Measurements from ENCODE around the gene ACTRT3. TPM values are rescaled to one million over a fixed set of nuclear protein-coding genes. Genes with fewer than 3 reads are reported as not detected.

The ACTRT3 gene
- total RNA-seq, 2 experiments from 2014 or later = 1.2 to 1.7 TPM

DNA sequence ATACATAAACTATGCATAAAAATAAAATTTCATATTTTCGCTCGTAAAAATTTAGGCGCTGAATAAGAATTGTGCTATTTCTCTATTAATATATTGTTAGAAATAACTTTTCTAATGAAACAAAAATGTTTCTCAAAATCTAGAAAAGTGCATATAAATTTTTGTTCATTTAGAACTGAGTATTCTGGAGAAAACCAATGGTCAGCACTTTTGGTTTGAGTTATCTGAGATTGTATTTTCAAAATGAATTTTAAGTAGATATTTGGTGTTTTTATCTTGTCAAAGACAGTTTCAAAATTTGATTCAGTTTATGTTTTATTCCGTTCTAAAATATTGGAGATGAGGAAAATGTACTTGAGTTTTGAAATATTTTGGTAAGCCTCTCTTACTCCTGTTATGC, 17.8 kb upstream of the ACTRT3 start:
- no peak overlapping the region for H3K4me3 Mint-ChIP-seq
- no peak for DNase-seq
- no peaks in the 10 kb centered on the region for H3K9me3 Mint-ChIP-seq
- no peaks in the 10 kb centered on the region for H3K27me3 Mint-ChIP-seq
- H3K27ac Mint-ChIP-seq = no peak overlapping the region
- peaks cover 20% of the 10 kb centered on the region for H3K36me3 Mint-ChIP-seq
- H3K4me1 Mint-ChIP-seq = peaks cover 15% of the 10 kb centered on the region

DNA sequence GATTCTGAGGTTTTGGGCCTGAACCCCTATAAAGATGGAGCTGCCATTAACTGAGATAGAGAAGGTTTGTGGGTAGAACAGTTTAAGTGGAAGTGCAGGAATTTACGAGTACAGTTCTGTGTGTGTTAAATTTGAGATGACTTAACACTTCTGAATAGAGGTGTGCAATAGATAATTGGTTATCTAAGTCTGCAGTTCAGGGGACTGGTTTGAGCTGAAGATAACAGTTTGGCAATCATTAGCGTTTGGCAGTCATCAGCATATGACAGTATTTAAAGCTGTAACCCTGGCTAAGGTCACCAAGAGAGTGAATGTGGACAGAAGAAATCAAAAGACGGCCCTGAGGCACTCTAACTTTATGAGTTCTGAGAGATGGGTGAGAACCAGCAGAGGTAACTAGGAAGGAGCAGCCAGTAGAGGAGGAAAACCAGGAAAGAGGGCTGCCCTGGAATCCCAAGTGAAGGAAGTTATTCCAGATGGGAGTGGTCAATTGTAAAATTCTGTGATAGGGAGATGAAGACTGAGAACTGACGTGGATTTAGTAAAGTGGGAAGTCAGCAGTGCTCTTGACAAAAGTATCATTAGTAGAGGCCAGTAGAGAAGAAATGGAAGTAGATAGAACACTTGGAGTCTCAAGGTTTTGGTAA, 12.0 kb upstream of the ACTRT3 start:
- H3K9me3 Mint-ChIP-seq = no peaks in the 10 kb centered on the region
- H3K36me3 Mint-ChIP-seq = peaks cover 34% of the 10 kb centered on the region
- peak overlapping the region; percentile 39 for H3K27ac Mint-ChIP-seq
- no peaks in the 10 kb centered on the region for H3K27me3 Mint-ChIP-seq
- H3K4me3 Mint-ChIP-seq = no peak overlapping the region
- peaks cover 42% of the 10 kb centered on the region for H3K4me1 Mint-ChIP-seq
- DNase-seq = no peak

DNA sequence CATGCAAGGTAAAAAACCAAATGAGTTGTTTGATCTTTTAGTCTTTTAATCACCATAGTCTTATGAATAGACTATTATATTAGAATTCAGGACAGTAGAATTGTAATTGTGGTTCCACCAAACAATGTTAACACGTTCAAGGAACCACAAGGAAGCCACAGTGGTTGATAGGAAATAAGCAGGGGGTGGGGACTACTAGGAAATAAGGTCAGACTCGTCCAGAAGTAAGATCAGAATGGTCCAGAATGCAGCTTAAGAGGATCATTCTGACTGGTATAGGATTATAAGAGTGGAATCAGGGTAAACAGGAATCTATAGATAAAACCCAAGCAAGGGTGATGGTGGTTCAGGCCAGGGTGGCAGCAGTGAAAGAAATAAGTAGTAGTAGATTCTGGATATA, 11.4 kb upstream of the ACTRT3 start:
- peaks cover 42% of the 10 kb centered on the region for H3K4me1 Mint-ChIP-seq
- no peaks in the 10 kb centered on the region for H3K27me3 Mint-ChIP-seq
- no peaks in the 10 kb centered on the region for H3K9me3 Mint-ChIP-seq
- peak overlapping the region; percentile 39 for H3K27ac Mint-ChIP-seq
- peaks cover 36% of the 10 kb centered on the region for H3K36me3 Mint-ChIP-seq
- DNase-seq = no peak
- no peak overlapping the region for H3K4me3 Mint-ChIP-seq

DNA sequence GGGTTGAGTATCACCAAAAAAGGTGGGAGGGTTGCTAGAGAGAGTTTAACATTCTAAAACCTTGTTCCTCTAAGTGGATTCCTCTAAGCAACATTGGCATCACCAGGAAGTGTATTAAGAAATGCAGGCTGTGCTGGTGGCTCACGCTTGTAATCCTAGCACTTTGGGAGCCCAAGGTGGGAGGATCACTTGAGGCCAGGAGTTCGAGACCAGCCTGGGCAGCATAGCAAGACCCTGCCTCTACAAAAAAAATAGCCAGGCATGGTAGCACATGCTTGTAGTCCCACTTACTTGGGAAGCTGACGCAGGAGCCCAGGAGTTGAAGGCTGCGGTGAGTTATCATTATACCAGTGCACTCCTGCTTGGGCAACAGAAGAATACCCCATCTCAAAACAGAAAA, 8.5 kb upstream of the ACTRT3 start:
- Mint-ChIP-seq H3K36me3 (peaks cover 49% of the 10 kb centered on the region), H3K27me3 (no peaks in the 10 kb centered on the region), H3K4me3 (no peak overlapping the region), H3K27ac (no peak overlapping the region), H3K9me3 (no peaks in the 10 kb centered on the region), H3K4me1 (peaks cover 57% of the 10 kb centered on the region)
- DNase-seq = no peak

DNA sequence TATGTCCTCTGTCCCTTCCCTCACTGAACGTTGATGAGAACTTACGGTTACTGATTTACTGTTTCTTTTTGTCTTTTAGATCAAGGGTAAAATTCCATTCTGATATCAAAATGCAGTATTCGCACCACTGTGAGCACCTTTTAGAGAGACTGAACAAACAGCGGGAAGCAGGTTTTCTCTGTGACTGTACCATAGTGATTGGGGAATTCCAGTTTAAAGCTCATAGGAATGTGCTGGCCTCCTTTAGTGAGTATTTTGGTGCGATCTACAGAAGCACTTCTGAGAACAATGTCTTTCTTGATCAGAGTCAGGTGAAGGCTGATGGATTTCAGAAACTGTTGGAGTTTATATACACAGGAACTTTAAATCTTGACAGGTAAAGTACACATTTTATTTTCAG, 4.8 kb upstream of the ACTRT3 start:
- no peaks in the 10 kb centered on the region for H3K9me3 Mint-ChIP-seq
- peaks cover 9% of the 10 kb centered on the region for H3K27me3 Mint-ChIP-seq
- peaks cover 32% of the 10 kb centered on the region for H3K36me3 Mint-ChIP-seq
- peaks cover 47% of the 10 kb centered on the region for H3K4me1 Mint-ChIP-seq
- H3K27ac Mint-ChIP-seq = peak overlapping the region; percentile 99
- H3K4me3 Mint-ChIP-seq = peak overlapping the region; percentile 99
- DNase-seq = no peak

DNA sequence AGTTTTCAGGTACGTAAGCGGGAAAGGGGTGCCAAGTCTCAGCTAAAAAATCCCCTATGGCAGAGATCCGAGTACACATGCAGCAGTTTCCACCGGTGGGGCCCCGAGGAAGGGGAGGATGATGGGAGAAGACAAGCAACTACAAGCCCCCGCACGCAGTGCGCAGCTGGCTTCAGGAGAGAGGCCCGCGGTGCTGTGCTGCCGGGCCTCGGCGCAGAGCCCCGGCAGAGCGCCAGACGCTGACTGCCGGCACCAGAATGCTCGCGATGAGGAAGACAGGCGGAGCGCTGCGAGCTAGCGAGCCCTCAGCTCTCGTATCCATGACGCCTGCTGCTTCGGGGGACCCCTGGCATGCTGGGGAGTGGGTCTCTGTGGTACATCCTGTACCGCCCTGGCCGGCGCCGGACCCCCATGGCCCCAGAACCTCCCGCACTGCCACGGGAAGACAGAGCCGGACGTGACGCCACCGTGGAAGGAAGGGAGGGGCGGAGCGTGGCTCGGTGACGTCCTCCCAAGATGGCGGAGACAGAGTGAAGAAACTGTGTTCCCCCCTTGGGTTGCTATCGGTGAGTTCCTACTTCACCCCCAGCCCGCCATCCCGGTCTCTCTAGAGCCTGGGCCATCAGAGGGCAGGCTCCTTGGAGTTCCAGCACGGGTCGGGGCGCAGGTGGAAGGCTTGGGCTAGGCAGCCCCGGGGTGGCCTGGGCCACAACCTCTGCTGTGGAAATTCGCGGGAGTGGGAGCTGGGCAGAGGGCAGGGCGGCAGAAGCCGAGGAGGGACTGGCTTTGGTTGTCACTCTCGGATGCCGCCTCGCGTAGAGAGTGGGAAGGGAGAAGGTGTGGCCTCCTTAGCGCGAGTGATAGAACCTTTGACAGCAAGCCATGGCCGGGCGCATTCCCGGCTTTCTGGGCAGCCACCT, 3.8 kb upstream of the ACTRT3 start, which contains the start of gene MYNN:
Gene MYNN (plus strand): TSS at position 500 of the 920 bp plus-strand sequence. CDS start 900 bp downstream, outside the sequence.
- peak within 1 kb of the TSS; percentile 99 for H3K27ac Mint-ChIP-seq
- H3K27me3 Mint-ChIP-seq = peaks cover 9% of the 10 kb centered on the region
- H3K4me3 Mint-ChIP-seq = peak within 1 kb of the TSS; percentile 99
- peak; percentile 92 for DNase-seq
- peaks cover 39% of the 10 kb centered on the region for H3K4me1 Mint-ChIP-seq
- no peaks in the 10 kb centered on the region for H3K9me3 Mint-ChIP-seq
- H3K36me3 Mint-ChIP-seq = peaks cover 25% of the 10 kb centered on the region

DNA sequence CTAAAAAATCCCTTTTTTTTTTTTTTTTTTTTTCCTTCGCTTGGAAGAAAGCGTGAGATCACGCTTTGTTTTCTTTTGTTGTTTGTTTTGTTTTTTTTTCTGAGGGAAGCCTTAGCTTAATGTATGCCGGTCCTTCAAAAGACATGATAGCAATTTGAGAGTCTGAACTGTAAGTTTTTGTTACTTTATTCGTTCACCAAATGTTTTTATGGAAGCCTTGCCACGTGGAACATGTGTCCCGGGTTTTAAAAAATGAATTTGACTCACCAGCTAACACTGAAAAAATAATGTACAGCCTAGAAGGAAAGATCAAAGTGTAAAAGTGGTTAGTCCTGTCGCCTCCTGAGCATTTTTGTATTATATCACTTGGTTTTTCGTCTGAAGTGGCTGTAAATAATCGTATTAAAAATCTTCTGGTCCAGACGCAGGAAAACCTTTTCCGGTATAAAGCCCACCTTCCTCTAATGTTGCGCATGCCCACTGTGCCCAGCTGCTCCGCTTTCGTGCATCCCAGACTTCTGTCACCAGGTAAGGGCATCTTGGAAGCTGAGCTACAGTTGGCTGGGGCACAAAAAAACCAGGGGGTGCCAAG, 3.0 kb upstream of the ACTRT3 start:
- DNase-seq = no peak
- H3K27ac Mint-ChIP-seq = peak overlapping the region; percentile 99
- H3K9me3 Mint-ChIP-seq = no peaks in the 10 kb centered on the region
- peaks cover 36% of the 10 kb centered on the region for H3K4me1 Mint-ChIP-seq
- H3K4me3 Mint-ChIP-seq = peak overlapping the region; percentile 99
- peaks cover 26% of the 10 kb centered on the region for H3K36me3 Mint-ChIP-seq
- peaks cover 9% of the 10 kb centered on the region for H3K27me3 Mint-ChIP-seq

DNA sequence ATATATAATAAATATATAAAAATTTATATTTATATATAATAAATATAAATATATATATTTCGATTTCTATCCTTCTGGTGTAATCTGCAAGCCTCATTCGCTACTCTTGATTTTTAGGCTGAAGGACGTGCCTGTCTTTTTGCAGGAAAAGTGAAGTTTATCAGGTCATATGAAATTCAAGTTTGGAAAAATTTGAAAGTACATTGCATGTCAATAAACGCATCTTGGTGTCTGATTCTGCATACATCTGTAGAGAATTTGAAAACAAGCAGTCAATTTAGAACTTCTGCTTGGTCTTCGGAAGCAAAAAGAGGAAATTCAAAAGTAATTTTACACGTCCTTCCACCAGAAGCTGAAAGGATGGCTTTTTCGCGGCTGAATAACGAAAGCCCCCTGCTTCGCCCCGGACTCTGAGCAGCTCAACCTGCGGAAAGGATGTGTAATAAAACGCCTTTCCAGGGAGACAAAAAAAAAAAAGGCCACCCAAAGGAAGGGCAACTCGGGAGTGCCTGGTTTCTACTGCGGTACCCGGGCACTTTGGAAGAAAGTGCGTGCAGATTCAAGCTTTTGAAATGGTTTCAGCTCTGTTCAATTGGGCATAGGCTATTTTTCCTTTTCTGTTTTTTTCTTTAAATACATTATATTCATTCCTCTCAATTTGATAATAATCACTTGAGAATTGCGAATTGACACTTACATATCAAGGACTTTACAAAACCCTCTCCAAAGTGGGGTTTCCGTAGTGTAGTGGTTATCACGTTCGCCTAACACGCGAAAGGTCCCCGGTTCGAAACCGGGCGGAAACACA, 2.3 kb upstream of the ACTRT3 start:
- Mint-ChIP-seq H3K27ac (peak overlapping the region; percentile 99), H3K36me3 (peaks cover 23% of the 10 kb centered on the region), H3K4me3 (peak overlapping the region; percentile 99), H3K4me1 (peaks cover 29% of the 10 kb centered on the region), H3K27me3 (peaks cover 9% of the 10 kb centered on the region), H3K9me3 (no peaks in the 10 kb centered on the region)
- peak; percentile 62 for DNase-seq

DNA sequence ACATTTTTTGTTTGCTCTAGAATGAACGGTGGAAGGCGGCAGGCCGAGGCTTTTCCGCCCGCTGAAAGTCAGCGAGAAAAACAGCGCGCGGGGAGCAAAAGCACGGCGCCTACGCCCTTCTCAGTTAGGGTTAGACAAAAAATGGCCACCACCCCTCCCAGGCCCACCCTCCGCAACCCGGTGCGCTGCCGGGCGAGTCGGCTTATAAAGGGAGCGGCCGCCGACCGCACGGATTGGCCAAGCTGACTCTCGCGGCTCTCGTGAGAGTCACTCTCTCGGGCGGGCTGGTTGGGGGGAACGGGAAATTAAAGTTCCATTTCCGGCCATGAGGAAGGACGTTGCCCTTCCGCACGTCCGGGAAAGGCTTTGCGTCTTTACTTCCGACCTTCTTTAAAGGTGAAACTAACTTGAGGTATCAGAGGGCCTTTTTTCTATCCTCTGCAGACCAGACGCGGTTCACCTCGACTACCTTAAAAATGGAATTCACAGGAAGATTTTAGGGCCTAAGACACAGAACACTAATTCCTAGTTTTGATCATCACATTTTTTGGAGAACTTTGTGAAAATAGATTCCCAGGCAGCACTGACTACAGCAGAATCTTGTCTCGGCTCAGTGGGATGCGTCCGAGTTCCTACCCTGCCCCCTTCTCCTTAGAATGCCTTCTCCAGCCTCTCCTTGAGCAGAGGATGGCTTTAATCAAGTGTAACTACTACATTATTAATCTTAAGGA, 4.3 kb downstream of the ACTRT3 start, which contains the start of gene TERC:
Gene TERC (minus strand): TSS at position 179 of the 731 bp plus-strand sequence.
- H3K27ac Mint-ChIP-seq = peak within 1 kb of the TSS; percentile 98
- peaks cover 3% of the 10 kb centered on the region for H3K27me3 Mint-ChIP-seq
- peak within 1 kb of the TSS; percentile 95 for H3K4me3 Mint-ChIP-seq

DNA sequence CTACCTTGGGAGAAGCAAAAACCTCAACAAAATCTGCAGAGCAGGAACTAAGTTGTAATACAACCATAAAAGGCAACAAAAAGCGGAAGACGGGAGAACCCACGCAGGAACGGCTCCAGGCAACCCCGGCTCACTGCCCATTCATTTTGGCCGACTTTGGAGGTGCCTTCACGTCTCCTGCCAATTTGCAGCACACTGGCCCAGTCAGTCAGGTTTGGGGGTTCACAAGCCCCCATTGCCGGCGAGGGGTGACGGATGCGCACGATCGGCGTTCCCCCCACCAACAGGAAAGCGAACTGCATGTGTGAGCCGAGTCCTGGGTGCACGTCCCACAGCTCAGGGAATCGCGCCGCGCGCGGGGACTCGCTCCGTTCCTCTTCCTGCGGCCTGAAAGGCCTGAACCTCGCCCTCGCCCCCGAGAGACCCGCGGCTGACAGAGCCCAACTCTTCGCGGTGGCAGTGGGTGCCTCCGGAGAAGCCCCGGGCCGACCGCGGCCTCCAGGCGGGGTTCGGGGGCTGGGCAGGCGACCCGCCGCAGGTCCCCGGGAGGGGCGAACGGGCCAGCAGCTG, 5.0 kb downstream of the ACTRT3 start:
- peaks cover 3% of the 10 kb centered on the region for H3K27me3 Mint-ChIP-seq
- H3K36me3 Mint-ChIP-seq = peaks cover 15% of the 10 kb centered on the region
- peaks cover 6% of the 10 kb centered on the region for H3K9me3 Mint-ChIP-seq
- peaks cover 26% of the 10 kb centered on the region for H3K4me1 Mint-ChIP-seq
- peak overlapping the region; percentile 98 for H3K27ac Mint-ChIP-seq
- peak overlapping the region; percentile 95 for H3K4me3 Mint-ChIP-seq
- DNase-seq = peak; percentile 65

More for the DNA sequence above, 4.3 kb downstream of the ACTRT3 start, which contains the start of gene TERC:
- peaks cover 6% of the 10 kb centered on the region for H3K9me3 Mint-ChIP-seq
- DNase-seq = peak; percentile 94
- H3K36me3 Mint-ChIP-seq = peaks cover 12% of the 10 kb centered on the region
- peaks cover 26% of the 10 kb centered on the region for H3K4me1 Mint-ChIP-seq

DNA sequence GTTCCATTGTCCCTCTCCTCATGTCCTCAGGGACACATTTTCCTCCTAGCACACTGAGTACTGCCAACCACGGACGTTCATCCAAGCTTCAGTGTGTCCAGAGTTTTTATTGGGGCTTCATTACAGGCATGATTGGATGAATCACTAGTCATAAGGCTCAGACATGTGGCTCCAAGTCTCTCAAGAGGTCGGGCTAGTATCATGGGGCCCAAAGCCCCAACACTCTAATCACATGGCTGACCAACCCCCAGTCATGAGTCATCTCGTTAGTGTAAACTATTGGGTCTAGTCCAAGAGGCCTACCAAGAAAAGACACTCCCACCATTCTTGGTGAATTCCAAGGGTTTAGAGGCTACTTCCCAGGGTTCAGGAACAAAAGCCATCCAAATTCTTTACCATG, 8.9 kb downstream of the ACTRT3 start:
- Mint-ChIP-seq H3K27me3 (peaks cover 3% of the 10 kb centered on the region), H3K36me3 (peaks cover 9% of the 10 kb centered on the region), H3K27ac (no peak overlapping the region), H3K4me1 (peaks cover 33% of the 10 kb centered on the region), H3K4me3 (no peak overlapping the region), H3K9me3 (peaks cover 5% of the 10 kb centered on the region)
- DNase-seq = no peak

DNA sequence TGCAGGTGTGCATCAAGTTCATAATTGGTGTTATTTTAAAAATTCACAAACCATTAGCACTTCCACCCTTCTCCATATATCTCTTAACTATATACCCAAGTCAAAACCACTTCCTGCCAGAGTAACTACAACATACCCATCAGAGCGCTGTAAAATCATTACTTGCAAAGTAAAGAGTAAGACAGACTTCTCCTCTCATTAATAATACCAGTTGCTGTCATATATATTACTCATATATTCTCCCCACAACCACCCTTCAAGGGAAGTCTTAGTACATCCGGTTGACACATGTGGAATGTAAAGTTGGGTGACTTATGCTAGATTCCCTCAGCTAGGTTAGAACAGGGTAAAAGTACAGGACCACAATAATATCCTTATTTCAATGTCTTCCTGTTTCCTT, 10.1 kb downstream of the ACTRT3 start:
- H3K9me3 Mint-ChIP-seq = peaks cover 5% of the 10 kb centered on the region
- H3K27me3 Mint-ChIP-seq = peaks cover 3% of the 10 kb centered on the region
- peak overlapping the region; percentile 22 for H3K4me3 Mint-ChIP-seq
- DNase-seq = no peak
- H3K36me3 Mint-ChIP-seq = peaks cover 7% of the 10 kb centered on the region
- H3K27ac Mint-ChIP-seq = peak overlapping the region; percentile 86
- peaks cover 28% of the 10 kb centered on the region for H3K4me1 Mint-ChIP-seq

DNA sequence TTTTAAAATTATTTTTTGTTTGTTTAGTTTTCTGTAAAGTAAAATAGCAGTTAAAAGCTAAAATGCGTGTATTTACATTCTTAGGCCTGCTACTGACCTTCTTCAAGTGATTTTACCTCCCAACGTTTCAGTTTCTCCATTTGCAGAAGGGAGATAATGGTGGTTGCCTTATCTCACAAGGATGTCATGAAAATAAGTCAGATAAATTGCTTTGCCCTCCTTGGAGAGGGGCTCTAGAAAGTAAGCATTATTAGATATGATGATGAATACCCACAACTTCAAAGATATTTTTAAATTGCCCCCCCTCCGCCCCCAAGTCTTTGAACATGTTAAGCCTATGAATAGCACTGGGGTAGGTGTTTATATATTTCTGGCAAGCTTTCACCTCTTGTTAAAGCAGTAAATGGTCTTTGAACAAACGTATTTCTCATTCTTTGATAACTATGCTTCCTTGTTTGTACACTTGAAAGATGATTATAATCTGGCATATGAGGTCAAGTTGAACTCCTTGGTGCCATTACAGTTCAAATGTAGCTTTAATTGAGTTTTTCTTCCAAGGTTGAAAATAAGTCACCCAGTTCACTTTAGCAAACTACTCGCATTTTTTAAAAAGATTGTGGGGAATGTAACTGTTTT, 10.9 kb downstream of the ACTRT3 start:
- Mint-ChIP-seq H3K27ac (peak overlapping the region; percentile 86), H3K27me3 (no peaks in the 10 kb centered on the region), H3K36me3 (peaks cover 7% of the 10 kb centered on the region), H3K4me3 (no peak overlapping the region), H3K9me3 (peaks cover 5% of the 10 kb centered on the region), H3K4me1 (peaks cover 22% of the 10 kb centered on the region)
- DNase-seq = no peak
